NCI-H460 (cell line): ENCODE results near the gene WRAP73. TPM values are rescaled to one million over a fixed set of nuclear protein-coding genes. Genes with fewer than 3 reads are reported as not detected.
"Not testable (repeated sequence)": the region's sequence is repeated elsewhere in the genome, so short reads cannot be mapped to it uniquely, and the experiment has no call there.

ENCODE experiments used
- DNase-seq: peaks from one replicate; pipeline ENCODE4 v3.0.0-alpha.2; 2016; ENCODE audit warnings: low read depth; ENCODE audit errors: extremely low read depth
- total RNA-seq: library from RNA; depleted of rRNA; stranded (reverse); fragments of >200 nt; shearing (Covaris generic); gene quantifications from 2 replicates; pipeline ENCODE4 v1.2.3, GENCODE V29; 2014; rRNA removed

The WRAP73 gene
- total RNA-seq, 1 experiment from 2014 or later: 18.2 TPM

DNA sequence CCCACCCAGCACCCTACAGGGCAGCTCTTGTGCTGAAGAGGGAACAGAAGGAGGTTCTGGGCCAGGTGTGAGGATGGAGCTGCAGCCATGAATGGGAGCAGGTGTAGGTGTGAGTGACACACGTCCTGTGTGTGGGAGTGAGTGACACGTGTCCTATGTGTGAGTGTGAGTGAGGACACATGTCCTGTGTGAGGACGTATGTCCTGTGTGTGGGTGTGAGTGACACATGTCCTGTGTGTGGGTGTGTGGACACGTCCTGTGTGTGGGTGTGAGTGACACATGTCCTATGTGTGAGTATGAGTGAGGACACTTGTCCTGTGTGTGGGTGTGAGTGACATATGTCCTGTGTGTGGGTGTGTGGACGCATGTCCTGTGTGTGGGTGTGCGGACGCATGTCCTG is 65.0 kb downstream of the WRAP73 start:
- no peak for DNase-seq

- not testable (repeated sequence) for DNase-seq
Measured at GRCh38 chr1:3583751-3584150, 66.2 kb downstream of the WRAP73 start.

- DNase-seq: no peak
Measured at GRCh38 chr1:3581296-3582036, 68.4 kb downstream of the WRAP73 start.

Other genes starting within 250 kb of the WRAP73 start
- 5.5 and 6.7 TPM in 2 replicates for gene ARHGEF16, start 195.4 kb downstream of the WRAP73 start, total RNA-seq
- gene MEGF6, start 38.6 kb downstream of the WRAP73 start, total RNA-seq: 5.7 and 6.2 TPM in 2 replicates
- 5.5 and 7.0 TPM in 2 replicates for gene TPRG1L, start 25.1 kb downstream of the WRAP73 start, total RNA-seq
- gene TP73, start 2.4 kb upstream of the WRAP73 start, total RNA-seq: 0.07 and 0.17 TPM in 2 replicates
- gene CCDC27, start 102.3 kb upstream of the WRAP73 start, total RNA-seq: not detected in 2 replicates
- not detected in 2 replicates for gene SMIM1, start 122.6 kb upstream of the WRAP73 start, total RNA-seq
- gene LRRC47, start 146.4 kb upstream of the WRAP73 start, total RNA-seq: 19.3 and 24.6 TPM in 2 replicates
- 7.8 and 18.5 TPM in 2 replicates for gene CEP104, start 207.1 kb upstream of the WRAP73 start, total RNA-seq
- gene DFFB, start 207.4 kb upstream of the WRAP73 start, total RNA-seq: 5.8 and 7.9 TPM in 2 replicates